WTC11 (cell line): ENCODE data around the gene PRR5L. TPM values are rescaled to one million over a fixed set of nuclear protein-coding genes. Genes with fewer than 3 reads are reported as not detected.

Experiments used
- ATAC-seq: fragments of 200-7000 bp; cut with Tn5 transposase; 2 replicates; pipeline ENCODE4 v1.10.0; 2021; ENCODE audit warnings: mild to moderate bottlenecking, moderate library complexity
- CTCF ChIA-PET: fragments of 300-600 bp; sonication (Branson Sonifier 250); formaldehyde crosslinking; loops from one replicate; lab custom pipeline; 2021; ENCODE audit warnings: antibody characterized with exemption; lab: Charles Lee
- POLR2A ChIA-PET: fragments of 350-600 bp; sonication (Branson Sonifier 250); formaldehyde crosslinking; loops from one replicate; lab custom pipeline; 2021; ENCODE audit warnings: antibody characterized with exemption; lab: Charles Lee
- DNase-seq: peaks from one replicate; pipeline ENCODE4 v3.0.0; 2021; ENCODE audit warnings: low spot score
- H3K27ac Mint-ChIP-seq: 2 replicates; pipeline ENCODE4 v1.8.0; 2021; ENCODE audit warnings: mixed read lengths
- H3K27me3 Mint-ChIP-seq: 2 replicates; pipeline ENCODE4 v1.8.0; 2021; ENCODE audit warnings: low read depth, mild to moderate bottlenecking, moderate library complexity, mixed read lengths
- H3K36me3 Mint-ChIP-seq: 2 replicates; pipeline ENCODE4 v1.8.0; 2021; ENCODE audit warnings: mixed read lengths
- H3K4me1 Mint-ChIP-seq: 2 replicates; pipeline ENCODE4 v1.8.0; 2022; ENCODE audit warnings: mixed read lengths
- H3K4me3 Mint-ChIP-seq: 2 replicates; pipeline ENCODE4 v1.8.0; 2021; ENCODE audit warnings: mild to moderate bottlenecking, moderate library complexity, mixed read lengths
- H3K9me3 Mint-ChIP-seq: 2 replicates; pipeline ENCODE4 v1.8.0; 2021; ENCODE audit warnings: mixed read lengths
- ATF1 ChIP-seq: sonication (generic); formaldehyde crosslinking; IDR thresholded peaks from 2 replicates; pipeline ENCODE4 v1.8.1; 2023; ENCODE audit warnings: mild to moderate bottlenecking, moderate library complexity, missing genetic modification reagents
- CBFB ChIP-seq: sonication (generic); formaldehyde crosslinking; IDR thresholded peaks from 2 replicates; pipeline ENCODE4 v1.8.1; 2022; ENCODE audit warnings: mild to moderate bottlenecking, low read depth, missing genetic modification reagents
- E2F1 ChIP-seq: sonication (generic); formaldehyde crosslinking; IDR thresholded peaks from 2 replicates; pipeline ENCODE4 v1.8.0; 2022; ENCODE audit warnings: mild to moderate bottlenecking, missing genetic modification reagents
- ELF4 ChIP-seq: sonication (generic); formaldehyde crosslinking; IDR thresholded peaks from 2 replicates; pipeline ENCODE4 v1.8.1; 2022; ENCODE audit warnings: low read depth, mild to moderate bottlenecking, moderate library complexity, missing genetic modification reagents
- ESRRA ChIP-seq: sonication (generic); formaldehyde crosslinking; IDR thresholded peaks from 2 replicates; pipeline ENCODE4 v1.8.1; 2022; ENCODE audit warnings: mild to moderate bottlenecking, missing genetic modification reagents, borderline replicate concordance
- FOXP1 ChIP-seq: sonication (generic); formaldehyde crosslinking; IDR thresholded peaks from 2 replicates; pipeline ENCODE4 v1.8.0; 2022; ENCODE audit warnings: missing genetic modification reagents, mild to moderate bottlenecking, moderate library complexity, borderline replicate concordance
- FOXP4 ChIP-seq: sonication (generic); formaldehyde crosslinking; IDR thresholded peaks from 2 replicates; pipeline ENCODE4 v1.8.0; 2022; ENCODE audit warnings: mild to moderate bottlenecking, missing genetic modification reagents
- GABPB1 ChIP-seq: sonication (generic); formaldehyde crosslinking; IDR thresholded peaks from 2 replicates; pipeline ENCODE4 v1.8.1; 2023; ENCODE audit warnings: mild to moderate bottlenecking, missing genetic modification reagents
- JUN ChIP-seq: sonication (generic); formaldehyde crosslinking; IDR thresholded peaks from 2 replicates; pipeline ENCODE4 v1.8.0; 2023; ENCODE audit warnings: mild to moderate bottlenecking, missing genetic modification reagents
- KAT7 ChIP-seq: sonication (generic); formaldehyde crosslinking; IDR thresholded peaks from 2 replicates; pipeline ENCODE4 v1.8.1; 2023; ENCODE audit warnings: missing genetic modification reagents, mild to moderate bottlenecking, borderline replicate concordance
- NFATC4 ChIP-seq: fragments of 250-450 bp; sonication (Bioruptor Pico); IDR thresholded peaks from 2 replicates; pipeline ENCODE4 v1.9.0; 2021; ENCODE audit warnings: mild to moderate bottlenecking
- NR2C2 ChIP-seq: sonication (generic); formaldehyde crosslinking; IDR thresholded peaks from 2 replicates; pipeline ENCODE4 v1.8.0; 2022; ENCODE audit warnings: mild to moderate bottlenecking, missing genetic modification reagents
- NR3C1 ChIP-seq: sonication (generic); formaldehyde crosslinking; conservative IDR thresholded peaks from 2 replicates; pipeline ENCODE4 v1.8.1; 2023; ENCODE audit warnings: low read depth, mild to moderate bottlenecking, missing genetic modification reagents
- RORB ChIP-seq: fragments of 250-450 bp; sonication (Bioruptor Pico); IDR thresholded peaks from 2 replicates; pipeline ENCODE4 v1.9.0; 2021; ENCODE audit warnings: mild to moderate bottlenecking
- SOX15 ChIP-seq: fragments of 250-450 bp; sonication (Bioruptor Pico); IDR thresholded peaks from 2 replicates; pipeline ENCODE4 v1.9.0; 2021; ENCODE audit warnings: mild to moderate bottlenecking
- TEAD1 ChIP-seq: sonication (generic); formaldehyde crosslinking; IDR thresholded peaks from 2 replicates; pipeline ENCODE4 v1.8.0; 2022; ENCODE audit warnings: mild to moderate bottlenecking, missing genetic modification reagents
- USF1 ChIP-seq: sonication (generic); formaldehyde crosslinking; IDR thresholded peaks from 2 replicates; pipeline ENCODE4 v1.8.0; 2022; ENCODE audit warnings: mild to moderate bottlenecking, missing genetic modification reagents
- ZNF121 ChIP-seq: sonication (generic); formaldehyde crosslinking; IDR thresholded peaks from 2 replicates; pipeline ENCODE4 v1.8.0; 2023; ENCODE audit warnings: missing genetic modification reagents
- ZNF219 ChIP-seq: sonication (generic); formaldehyde crosslinking; IDR thresholded peaks from 2 replicates; pipeline ENCODE4 v1.8.0; 2023; ENCODE audit warnings: missing genetic modification reagents, mild to moderate bottlenecking, borderline replicate concordance
- ZNF423 ChIP-seq: fragments of 250-450 bp; sonication (Bioruptor Pico); IDR thresholded peaks from 2 replicates; pipeline ENCODE4 v2.1.2; 2022; ENCODE audit warnings: mild to moderate bottlenecking, moderate library complexity
- ZNF532 ChIP-seq: fragments of 250-450 bp; sonication (Bioruptor Pico); IDR thresholded peaks from 2 replicates; pipeline ENCODE4 v1.9.0; 2021; ENCODE audit warnings: mild to moderate bottlenecking, borderline replicate concordance
- ZNF671 ChIP-seq: fragments of 250-450 bp; sonication (Bioruptor Pico); IDR thresholded peaks from 2 replicates; pipeline ENCODE4 v1.8.0; 2021; ENCODE audit warnings: mild to moderate bottlenecking
- total RNA-seq: library from RNA; stranded (reverse); gene quantifications from 3 replicates; pipeline ENCODE4 v1.2.3, GENCODE V29; 2021
- TF ChIP-seq, protein P1 (sequence below): sonication (generic); formaldehyde crosslinking; IDR thresholded peaks from 2 replicates; pipeline ENCODE4 v1.8.1; 2023; ENCODE audit warnings: mild to moderate bottlenecking, missing genetic modification reagents

The PRR5L gene
- total RNA-seq, 1 experiment from 2014 or later, result 3.9 TPM

GRCh38 chr11:36465449-36466163 is 169.5 kb downstream of the PRR5L start (continued):
- no peak for TF ChIP-seq NR3C1 (CRISPR knock-in tag)
- no peak for TF ChIP-seq USF1 (CRISPR knock-in tag)

- no peak for ATAC-seq
- ChIA-PET CTCF (interaction anchor here (0.8 to 2.9 kb wide), 5 partner anchors 26 to 645 kb away, joined by 3 to 21 read pairs (median 9); no protein-coding TSS in a partner anchor), POLR2A (no interaction called here)
- DNase-seq, result no peak
- Mint-ChIP-seq H3K27ac (no peak overlapping the region), H3K9me3 (no peaks in the 10 kb centered on the region), H3K4me3 (no peak overlapping the region), H3K4me1 (peaks cover 10% of the 10 kb centered on the region; the same call in 1 of the 2 replicates), H3K27me3 (peaks cover 3% of the 10 kb centered on the region; the same call in 1 of the 2 replicates), H3K36me3 (no peaks in the 10 kb centered on the region; the same call in 1 of the 2 replicates)
- no peak for TF ChIP-seq JUN (CRISPR knock-in tag)
- TF ChIP-seq FOXP1 (CRISPR knock-in tag), result no peak
- no peak for TF ChIP-seq ELF4
- TF ChIP-seq ESRRA (CRISPR knock-in tag), result no peak
- no peak for TF ChIP-seq TEAD1 (CRISPR knock-in tag)
- TF ChIP-seq ZNF671, result no peak
- TF ChIP-seq ZNF121 (CRISPR knock-in tag), result no peak
- TF ChIP-seq ZNF423, result no peak
- no peak for TF ChIP-seq ATF1 (CRISPR knock-in tag)
- no peak for TF ChIP-seq SOX15 (CRISPR knock-in tag)
- no peak for TF ChIP-seq CBFB (CRISPR knock-in tag)
Observed at GRCh38 chr11:36467012-36467411, 170.9 kb downstream of the PRR5L start.

DNA sequence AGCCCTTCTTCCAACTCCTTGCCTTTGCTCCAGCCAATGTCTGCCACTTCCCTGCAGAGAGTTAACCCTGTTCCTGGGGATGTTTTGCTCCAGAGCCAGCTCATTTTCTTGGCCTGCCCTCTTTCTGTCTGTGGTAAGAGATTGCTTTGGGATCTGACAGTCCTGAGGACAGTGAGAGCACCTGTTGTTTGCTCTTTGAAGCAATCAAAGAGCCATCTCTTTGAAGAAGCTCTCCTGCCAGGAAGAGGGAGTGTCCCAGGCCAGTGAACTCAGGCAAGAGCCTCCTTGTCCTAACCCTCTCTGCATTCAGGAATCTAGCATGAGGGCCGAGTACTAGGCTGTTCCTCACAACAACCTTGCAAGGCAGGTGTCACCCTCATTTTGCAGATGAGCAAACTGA is 171.8 kb downstream of the PRR5L start:
- ChIA-PET CTCF (interaction anchor here (0.6 to 3.6 kb wide), 14 partner anchors 8 to 1039 kb away, joined by 3 to 32 read pairs (median 6); no protein-coding TSS in a partner anchor), POLR2A (interaction anchor here (1.1 kb wide), 1 partner anchor 92 kb away, joined by 3 read pairs; no protein-coding TSS in a partner anchor)
- Mint-ChIP-seq H3K27me3 (peaks cover 3% of the 10 kb centered on the region; the same call in 1 of the 2 replicates), H3K4me1 (peaks cover 10% of the 10 kb centered on the region; the same call in 1 of the 2 replicates), H3K36me3 (no peaks in the 10 kb centered on the region; the same call in 1 of the 2 replicates), H3K27ac (no peak overlapping the region), H3K9me3 (no peaks in the 10 kb centered on the region), H3K4me3 (no peak overlapping the region)
- ATAC-seq (no peak; the same call in 1 of the 2 replicates), DNase-seq (no peak)
- no peak for TF ChIP-seq ZNF219 (CRISPR knock-in tag)
- no peak for TF ChIP-seq ZNF532 (CRISPR knock-in tag)
- no peak for TF ChIP-seq KAT7 (CRISPR knock-in tag)
- TF ChIP-seq E2F1, result no peak
- no peak for TF ChIP-seq FOXP1 (CRISPR knock-in tag)
- no peak for TF ChIP-seq FOXP4 (CRISPR knock-in tag)
- TF ChIP-seq RORB (CRISPR knock-in tag), result no peak
- no peak for TF ChIP-seq GABPB1
- no peak for TF ChIP-seq NFATC4 (CRISPR knock-in tag)
- no peak for TF ChIP-seq NR2C2 (CRISPR knock-in tag)
- TF ChIP-seq, protein P1, sequence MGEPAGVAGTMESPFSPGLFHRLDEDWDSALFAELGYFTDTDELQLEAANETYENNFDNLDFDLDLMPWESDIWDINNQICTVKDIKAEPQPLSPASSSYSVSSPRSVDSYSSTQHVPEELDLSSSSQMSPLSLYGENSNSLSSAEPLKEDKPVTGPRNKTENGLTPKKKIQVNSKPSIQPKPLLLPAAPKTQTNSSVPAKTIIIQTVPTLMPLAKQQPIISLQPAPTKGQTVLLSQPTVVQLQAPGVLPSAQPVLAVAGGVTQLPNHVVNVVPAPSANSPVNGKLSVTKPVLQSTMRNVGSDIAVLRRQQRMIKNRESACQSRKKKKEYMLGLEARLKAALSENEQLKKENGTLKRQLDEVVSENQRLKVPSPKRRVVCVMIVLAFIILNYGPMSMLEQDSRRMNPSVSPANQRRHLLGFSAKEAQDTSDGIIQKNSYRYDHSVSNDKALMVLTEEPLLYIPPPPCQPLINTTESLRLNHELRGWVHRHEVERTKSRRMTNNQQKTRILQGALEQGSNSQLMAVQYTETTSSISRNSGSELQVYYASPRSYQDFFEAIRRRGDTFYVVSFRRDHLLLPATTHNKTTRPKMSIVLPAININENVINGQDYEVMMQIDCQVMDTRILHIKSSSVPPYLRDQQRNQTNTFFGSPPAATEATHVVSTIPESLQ, result no peak
